Measurements from ENCODE around the gene CAP2.

DNA sequence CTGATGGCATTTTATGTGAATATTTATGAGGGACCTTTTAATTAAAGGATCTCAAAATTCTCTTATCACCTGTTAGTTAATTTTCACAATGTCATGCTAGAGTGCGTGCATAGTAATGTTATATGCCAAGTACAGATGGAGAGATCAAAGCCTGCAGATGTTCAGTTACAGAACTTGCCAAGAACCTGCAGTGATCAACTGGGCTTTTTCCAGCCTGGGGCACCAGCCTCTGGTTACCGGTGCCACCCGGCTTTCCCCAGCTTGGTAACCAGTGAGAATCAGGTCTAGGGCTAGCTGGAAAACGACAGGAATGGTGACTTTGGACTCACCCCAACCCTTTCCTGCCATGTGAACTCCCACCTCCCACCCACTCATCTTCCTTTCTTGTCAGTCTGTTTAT, 91.8 kb downstream of the CAP2 start:
- TF ChIP-seq, protein P1, sequence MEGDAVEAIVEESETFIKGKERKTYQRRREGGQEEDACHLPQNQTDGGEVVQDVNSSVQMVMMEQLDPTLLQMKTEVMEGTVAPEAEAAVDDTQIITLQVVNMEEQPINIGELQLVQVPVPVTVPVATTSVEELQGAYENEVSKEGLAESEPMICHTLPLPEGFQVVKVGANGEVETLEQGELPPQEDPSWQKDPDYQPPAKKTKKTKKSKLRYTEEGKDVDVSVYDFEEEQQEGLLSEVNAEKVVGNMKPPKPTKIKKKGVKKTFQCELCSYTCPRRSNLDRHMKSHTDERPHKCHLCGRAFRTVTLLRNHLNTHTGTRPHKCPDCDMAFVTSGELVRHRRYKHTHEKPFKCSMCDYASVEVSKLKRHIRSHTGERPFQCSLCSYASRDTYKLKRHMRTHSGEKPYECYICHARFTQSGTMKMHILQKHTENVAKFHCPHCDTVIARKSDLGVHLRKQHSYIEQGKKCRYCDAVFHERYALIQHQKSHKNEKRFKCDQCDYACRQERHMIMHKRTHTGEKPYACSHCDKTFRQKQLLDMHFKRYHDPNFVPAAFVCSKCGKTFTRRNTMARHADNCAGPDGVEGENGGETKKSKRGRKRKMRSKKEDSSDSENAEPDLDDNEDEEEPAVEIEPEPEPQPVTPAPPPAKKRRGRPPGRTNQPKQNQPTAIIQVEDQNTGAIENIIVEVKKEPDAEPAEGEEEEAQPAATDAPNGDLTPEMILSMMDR (IDR thresholded peaks at IDR 0.05; ENCODE audit: low read length), result no peak
- TF ChIP-seq EZH2 (IDR thresholded peaks at IDR 0.05; ENCODE audit: borderline replicate concordance, low read length), result no peak

Data from OCI-LY1 (cell line).